Activated CD4-positive, alpha-beta T cell treated with anti-CD3 and anti-CD28 coated beads for 24 hours (primary cell): ENCODE results near the gene SH3GL1.

Experiments
- DNase-seq, 2 donors: peaks; one replicate each; pipeline ENCODE4 v3.0.0-alpha.2; 2020; ENCODE audit warnings: low read depth in 2 of 2

The SH3GL1 gene

DNA sequence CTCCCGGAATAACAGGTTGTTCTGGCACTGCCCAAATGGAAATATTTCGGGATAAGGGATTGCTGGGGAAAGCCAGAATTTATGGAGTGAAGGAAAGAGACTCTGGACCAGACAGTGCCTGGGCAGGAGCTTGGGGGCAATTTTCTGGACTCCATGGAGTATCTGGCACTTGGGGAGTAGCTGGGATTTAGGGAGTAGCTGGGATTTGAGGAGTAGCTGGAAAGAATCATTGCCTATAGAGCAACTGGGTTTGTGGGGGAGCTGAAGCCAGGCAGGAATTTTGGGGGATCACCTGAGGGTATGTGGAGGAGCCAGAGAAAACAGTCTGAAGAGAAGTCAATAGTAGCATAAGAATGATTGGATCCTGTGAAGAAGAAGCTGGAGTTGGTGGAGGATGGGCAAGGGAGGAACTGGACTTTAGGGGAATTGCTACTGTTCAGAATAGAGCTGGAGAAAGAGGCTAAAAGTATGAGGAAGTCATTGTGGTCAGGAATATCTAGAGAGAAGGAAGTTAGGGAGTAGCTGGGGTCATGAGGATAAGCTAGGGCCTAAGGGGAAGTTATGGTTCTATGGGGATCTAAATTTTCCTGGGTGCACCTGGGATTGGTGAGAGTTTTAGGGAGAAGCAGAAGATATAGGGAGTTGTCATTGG lies 81.2 kb downstream of the SH3GL1 start:
- DNase-seq = no peak

DNA sequence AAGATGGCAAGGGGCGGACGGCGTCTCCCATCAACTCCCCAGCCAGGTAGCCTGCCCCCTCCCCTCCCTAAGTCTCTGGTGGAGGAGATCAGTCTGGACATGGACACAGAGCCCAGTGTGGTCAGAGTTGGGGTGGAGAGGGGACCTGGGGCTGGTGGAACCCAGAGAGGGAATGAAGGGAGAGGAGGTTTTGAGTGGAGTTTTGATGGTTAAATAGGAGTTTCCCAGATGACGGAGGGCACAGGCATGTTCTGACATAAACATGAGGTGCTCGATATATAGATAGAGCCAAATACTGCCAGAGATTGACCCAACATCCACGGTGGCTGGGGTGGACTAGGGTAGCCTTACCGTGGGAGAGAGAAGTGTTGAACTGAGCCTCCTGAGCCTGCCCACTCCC lies 81.9 kb downstream of the SH3GL1 start:
- no peak for DNase-seq

DNA sequence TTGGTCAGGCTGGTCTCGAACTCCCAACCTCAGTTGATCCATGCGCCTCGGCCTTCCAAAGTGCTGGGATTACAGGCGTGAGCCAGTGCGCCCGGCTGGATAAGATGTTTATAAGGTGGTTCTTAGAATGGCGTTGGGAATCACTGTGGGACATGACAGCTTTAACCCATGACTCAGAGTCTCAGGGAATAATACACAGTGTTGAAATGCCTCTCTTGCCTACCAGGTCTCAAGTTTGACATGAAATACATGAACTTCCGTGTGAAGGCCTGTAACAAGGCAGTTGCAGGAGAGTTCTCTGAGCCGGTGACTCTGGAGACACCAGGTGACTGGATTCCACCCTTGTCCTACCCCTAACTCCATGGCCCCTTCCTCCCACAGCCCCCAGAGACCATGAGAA lies 83.4 kb downstream of the SH3GL1 start:
- DNase-seq = no peak

DNA sequence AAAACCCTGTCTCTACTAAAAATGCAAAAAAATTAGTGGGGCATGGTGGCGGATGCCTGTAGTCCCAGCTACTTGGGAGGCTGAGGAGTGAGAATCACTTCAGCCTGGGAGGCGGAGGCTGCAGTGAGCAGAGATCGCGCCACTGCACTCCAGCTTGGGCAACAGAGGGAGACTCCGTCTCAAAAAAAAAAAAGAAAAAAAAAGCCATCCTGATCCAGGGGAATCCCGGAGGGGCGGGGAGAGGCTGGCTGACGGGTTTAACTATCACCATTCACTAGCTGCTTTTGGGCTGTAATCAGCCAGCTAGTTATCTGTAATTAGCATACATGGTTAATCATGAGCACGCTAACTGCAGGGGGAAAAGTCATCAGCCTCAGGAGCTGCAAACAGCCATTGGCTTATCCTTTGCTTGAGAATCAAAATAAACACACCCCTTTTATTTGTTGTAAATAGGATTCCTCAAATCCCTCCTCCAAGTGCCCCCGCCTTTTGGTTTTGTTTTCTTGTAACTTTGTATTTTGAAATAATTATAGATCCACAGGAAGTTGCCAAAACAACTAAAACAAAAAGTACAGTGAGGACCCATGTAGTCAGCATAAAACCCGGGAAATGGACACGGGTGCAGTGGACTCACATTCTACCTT lies 86.4 kb downstream of the SH3GL1 start:
- DNase-seq = no peak
